NCI-H1092 treated with DMSO at 0.1 percent for 48 hours (cell line): Measurements from ENCODE around the gene HSP90AA1.
"Not testable (repeated sequence)": the region's sequence is repeated elsewhere in the genome, so short reads cannot be mapped to it uniquely, and the experiment has no call there.

Experiments
- DNase-seq: peaks from one replicate; lab custom pipeline; 2025; lab: John Stamatoyannopoulos, UW

The HSP90AA1 gene

DNA sequence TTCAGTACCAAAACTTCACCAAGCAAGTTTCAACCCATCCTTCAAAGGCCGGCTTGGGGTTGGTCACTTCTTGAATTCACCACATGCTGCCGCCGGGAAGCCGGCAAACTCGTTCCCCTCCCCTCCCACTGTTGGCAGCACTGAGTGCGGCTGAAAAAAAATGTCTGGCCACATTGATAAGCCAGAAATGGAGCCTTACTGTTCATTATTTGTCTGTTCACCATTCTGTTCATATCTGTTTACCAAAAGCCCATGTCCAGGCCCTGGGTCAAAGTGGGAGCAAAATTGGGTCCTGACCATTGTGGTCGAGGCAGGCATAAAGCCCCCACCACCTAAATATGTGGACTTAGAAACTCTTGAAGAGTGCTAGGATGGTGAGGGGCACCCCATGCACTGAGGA, 7.3 kb upstream of the HSP90AA1 start:
- no peak for DNase-seq

DNA sequence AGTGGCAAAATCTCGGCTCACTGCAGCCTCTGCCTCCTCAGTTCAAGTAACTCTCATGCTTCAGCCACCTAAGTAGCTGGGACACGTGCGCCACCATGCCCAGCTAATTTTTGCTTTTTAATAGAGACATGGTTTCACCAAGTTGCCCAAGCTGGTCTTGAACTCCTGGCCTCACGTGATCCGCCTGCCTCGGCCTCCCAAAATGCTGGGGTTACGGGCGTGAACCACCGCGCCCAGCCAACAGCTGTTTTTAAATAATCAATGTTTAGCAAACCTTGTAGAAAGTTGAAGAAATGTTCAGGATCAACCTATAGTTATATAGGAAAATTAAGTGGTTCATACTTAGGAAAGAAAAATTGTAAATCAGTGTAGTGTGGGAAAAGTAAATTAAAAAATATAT, 6.0 kb upstream of the HSP90AA1 start:
- no peak for DNase-seq

DNA sequence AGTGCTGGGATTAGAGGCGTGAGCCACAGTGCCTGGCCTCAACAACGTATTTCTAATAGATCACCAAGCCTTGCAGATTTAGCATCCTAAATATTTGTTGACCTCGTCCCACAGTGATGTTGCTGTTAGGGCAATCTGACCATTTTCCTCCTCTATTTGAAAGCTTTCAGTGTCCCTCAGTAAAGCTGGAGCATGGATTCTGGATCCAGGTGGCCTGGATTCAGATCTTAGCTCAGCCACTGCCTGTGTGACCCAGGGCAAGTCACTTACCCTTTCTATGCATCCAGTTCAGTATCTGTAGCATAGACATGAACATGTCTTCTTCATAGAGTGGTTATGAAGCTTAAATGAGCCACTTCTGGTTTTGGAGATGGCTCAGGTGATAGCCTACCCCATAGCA, 3.9 kb upstream of the HSP90AA1 start:
- no peak for DNase-seq

DNA sequence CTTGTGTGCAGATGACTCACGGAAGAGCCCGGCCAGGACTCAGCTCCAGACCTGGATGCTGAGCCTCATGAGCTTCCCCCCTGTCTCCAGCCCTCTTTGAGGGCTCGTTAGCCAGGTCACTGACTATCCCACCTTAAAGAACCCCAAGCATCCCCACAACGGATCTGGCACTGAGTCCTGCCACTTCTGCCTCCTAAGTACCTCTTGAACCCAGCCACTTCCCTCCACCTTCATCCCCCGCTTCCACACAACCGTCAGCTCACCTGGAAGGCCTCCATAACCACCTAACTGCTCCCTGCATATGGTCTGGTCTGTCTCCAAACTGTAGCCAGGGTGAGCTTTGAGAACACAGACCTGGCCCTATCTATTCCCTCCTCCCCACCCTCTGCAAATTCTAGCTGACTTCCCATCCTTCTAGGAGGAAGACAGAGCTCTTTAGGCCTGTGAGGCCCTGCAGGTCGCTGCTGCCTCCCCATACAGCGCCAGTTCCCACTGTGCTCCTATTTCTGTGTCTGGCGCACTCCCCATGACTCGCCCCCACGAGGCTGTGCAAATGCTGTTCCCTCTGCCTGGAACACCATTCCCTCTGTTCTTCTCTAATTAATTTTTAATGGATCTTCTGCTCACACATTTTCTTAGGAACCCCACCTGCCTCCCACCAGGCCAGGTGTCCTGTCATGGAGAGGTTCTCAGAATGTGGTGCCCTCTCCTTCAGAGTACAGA, 2.9 kb upstream of the HSP90AA1 start:
- DNase-seq, result no peak

DNA sequence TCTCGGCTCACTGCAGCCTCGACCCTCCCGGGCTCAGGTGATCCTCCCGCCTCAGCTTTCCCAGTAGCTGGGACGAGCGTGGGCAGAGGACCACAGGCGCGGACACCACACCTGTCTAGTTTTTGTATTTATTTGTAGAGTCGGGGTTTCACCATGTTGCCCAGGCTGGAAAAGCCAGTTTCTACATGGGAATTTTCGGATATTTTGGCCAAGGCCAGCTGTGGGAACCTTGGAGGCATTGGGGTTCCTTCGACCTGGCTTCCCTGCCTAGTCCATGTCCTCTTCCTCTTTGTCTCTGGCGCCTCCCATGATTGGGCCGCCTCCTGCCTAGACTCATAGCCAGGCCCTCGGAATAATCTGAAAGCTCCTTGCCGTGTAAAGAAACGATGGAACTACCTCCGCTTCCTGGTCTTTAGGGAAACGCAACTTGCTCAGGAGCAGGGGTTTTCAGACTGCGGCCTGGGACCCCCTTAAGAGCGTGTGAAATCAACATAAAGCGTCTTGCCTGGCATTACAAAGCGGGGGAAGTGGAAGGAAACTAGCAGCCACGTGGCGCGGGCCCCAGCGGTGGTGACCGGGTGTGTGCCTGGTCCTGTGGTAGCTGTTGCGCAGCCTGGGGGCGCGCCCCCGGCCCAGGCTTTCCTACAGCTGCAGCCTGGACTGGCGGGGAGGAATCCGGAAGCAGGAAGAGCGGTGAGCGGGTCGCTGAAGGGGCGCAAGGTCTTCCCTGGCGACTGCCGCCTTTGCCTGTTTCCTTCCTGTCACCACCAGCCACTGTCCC, 1.4 kb upstream of the HSP90AA1 start:
- no peak for DNase-seq

DNA sequence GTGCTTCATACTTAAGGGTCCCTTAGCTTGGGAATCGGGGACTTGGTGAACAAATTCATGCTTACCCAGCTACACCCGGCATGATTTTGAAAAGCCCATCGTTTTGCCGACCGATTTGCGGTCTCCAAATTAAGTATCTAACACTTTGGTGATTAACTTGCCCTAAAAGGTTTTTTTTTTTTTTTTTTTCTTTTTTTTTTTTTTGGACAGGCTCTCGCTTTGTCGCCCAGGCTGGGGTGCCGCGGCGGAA, 843 bp upstream of the HSP90AA1 start:
- no peak for DNase-seq

DNA sequence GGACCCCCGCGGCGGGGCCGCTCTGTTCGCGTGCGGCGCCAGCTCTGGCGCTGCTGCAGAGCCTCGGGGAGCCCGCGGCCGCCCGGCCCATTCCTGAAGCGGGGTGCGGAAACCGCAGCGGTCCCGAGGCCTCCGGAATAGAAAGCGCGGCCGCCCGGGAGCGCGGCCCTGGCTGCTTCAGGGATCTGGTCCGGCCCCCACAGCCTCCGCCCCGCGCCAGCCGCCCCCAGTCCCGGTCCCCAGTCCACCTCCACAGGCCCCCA, 204 bp downstream of the HSP90AA1 start:
- no peak for DNase-seq

DNA sequence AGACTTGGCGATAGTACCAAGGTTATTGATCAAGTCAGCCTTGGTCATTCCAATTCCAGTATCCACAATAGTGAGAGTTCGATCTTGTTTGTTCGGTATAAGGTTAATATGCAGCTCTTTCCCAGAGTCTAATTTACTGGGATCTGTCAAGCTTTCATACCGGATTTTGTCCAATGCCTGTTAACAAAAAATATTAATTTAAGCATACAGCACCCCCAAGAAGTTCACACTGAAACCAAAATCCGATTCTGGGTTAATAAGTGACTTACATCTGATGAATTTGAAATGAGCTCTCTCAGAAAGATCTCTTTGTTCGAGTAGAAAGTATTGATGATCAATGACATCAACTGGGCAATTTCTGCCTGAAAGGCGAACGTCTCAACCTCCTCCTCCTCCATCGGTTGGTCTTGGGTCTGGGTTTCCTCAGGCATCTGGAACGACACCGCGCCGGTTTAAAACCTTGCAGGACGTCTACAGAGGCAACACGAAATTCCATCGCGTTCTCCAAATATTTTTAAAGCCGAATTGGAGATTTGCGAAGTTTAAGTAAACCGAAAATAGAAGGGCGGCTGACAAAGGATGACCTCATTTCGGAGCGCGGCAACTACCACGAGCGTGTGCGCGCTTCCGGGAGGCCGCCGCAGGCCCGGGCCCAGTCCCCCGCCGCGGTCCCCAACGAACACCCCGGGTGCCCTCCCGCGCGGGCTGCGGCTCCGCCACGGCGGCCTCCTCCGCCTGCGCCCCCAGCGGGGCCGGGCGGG, 716 bp downstream of the HSP90AA1 start:
- DNase-seq, result peak; percentile 17

DNA sequence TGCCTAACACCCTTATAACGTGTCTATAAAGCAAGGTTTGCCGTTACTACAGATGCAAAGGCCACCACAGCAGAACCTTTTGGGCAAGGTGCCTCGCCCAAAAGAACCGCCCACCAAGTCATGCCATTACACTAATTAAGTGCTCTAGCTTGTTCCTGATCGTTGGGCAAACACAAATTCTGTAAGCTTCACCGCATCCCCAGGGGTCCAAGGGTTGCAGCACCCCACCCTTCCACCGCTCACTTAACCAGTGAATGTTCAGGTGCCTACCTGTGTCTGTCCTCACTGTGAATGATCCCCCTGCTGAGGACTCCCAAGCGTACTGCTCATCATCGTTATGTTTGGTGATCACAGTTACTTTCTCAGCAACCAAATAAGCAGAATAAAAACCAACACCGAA, 1.4 kb downstream of the HSP90AA1 start:
- no peak for DNase-seq

DNA sequence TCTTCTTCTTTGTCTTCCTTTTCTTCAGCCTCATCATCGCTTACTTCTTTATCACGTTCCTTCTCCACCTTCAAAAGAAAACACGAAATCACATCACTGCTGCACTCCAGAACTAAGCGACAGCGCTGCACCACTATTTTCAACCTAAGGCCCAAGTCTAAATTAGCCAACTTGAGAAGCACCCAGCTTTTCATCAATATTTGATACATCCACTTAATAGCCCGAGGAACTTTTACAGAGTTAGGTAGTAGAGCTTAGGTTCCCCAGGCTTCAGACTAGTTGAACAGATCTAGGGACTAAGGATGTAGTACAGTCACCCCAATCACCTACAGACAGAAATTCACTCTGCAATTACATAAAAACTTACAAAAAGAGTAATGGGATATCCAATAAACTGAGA, 1.9 kb downstream of the HSP90AA1 start:
- no peak for DNase-seq

DNA sequence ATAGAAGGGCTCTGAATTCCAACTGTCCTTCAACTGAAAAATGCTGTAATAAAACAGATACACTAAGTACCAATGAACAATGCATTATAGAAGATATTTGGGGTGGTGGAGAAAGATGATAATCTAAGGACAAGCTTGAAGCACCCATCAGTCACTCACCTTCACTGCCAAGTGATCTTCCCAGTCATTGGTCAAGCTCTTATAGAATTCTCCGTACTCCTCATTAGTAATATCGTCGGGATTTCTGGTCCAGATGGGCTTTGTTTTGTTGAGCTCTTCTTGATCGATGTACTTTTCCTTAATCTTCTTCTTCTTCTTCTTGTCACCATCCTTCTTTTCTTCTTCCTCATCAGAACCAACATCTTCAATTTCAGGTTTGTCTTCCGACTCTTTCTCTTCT, 2.3 kb downstream of the HSP90AA1 start:
- not testable (repeated sequence) for DNase-seq

DNA sequence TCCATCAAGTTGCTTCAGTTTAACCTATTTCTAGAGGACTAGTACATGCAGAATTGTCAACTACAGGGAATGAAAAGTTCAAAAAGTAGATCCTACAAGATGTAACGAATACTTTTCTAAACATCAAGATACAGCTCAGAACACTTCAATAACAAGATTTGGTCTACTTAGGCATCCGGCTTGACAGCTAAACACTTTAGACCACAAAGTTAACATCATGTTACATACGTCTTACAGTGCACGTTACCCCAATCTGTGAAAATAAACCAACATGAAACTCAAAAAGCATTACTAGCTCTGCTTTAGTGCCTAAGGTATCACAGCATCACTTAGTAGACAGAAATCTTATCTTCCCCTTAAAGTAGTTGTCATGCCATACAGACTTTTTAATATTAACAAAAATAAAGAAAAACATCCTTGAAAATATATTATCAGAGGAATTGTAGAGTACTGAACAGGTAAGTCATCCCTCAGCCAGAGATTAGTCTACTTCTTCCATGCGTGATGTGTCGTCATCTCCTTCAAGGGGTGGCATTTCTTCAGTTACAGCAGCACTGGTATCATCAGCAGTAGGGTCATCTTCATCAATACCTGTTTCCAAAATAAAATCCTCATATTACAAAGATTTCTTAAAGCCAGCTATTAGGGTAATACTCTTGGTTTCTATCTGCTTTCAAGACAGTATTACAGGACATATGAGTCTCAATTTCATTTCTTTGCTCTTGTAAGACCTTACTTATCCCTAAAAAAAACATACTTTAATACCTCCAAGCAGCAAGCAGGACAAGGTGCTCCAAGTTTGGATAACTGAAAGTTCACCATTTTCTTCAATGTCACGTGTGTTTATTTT, 5.4 kb downstream of the HSP90AA1 start:
- no peak for DNase-seq

DNA sequence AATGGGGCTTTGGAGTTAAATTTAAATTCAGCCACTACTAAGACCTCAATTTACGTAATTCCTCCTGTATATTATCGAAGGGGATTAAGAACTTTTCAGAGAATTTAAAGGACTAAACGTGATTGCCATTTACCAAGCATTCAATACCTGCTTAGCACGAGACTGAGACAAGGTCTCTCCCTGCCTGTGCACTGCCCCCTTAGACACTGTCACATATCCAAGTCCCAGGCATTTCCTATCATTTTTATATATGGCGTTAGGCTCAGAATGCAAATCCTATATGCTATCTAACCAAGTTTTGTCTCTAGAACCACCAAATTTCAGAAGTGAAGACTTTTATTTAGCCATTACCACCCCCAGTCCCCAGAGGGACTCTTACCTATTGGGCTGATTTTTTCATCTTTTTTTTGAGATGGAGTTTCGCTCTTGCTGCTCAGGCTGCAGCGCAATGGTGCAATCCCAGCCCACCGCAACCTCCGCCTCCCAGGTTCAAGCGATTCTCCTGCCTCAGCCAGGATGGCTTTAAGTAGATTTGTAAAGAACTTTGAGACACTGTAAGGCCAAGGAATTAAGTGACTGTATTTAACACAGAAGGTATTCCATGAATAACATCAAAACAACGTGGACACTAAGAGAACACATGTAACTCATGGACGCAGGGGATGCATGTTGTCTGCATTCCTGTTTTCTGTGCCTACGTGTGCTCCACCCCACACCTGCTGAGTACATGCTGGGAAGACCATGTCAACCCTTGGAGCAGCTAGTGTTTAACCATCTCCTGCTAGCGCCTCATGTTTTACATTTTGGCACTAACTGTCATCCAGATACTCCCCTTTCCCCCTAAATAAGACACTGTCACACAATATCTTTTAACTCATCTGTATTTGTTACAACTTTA, 6.4 kb downstream of the HSP90AA1 start:
- DNase-seq, result no peak

DNA sequence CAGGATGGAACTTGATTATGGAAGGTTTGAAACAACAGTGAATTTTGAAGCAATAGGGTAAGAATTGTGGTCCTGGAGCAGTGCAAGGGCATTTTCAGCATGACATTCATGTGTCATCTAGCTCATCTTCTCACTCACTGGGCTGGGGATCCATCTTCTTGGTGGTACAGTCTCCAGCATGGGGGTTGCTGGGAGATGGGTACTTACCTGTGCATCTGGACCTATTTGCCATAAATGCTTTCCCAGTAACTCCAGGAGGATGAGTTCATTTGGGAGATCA, 7.2 kb downstream of the HSP90AA1 start:
- DNase-seq, result no peak

DNA sequence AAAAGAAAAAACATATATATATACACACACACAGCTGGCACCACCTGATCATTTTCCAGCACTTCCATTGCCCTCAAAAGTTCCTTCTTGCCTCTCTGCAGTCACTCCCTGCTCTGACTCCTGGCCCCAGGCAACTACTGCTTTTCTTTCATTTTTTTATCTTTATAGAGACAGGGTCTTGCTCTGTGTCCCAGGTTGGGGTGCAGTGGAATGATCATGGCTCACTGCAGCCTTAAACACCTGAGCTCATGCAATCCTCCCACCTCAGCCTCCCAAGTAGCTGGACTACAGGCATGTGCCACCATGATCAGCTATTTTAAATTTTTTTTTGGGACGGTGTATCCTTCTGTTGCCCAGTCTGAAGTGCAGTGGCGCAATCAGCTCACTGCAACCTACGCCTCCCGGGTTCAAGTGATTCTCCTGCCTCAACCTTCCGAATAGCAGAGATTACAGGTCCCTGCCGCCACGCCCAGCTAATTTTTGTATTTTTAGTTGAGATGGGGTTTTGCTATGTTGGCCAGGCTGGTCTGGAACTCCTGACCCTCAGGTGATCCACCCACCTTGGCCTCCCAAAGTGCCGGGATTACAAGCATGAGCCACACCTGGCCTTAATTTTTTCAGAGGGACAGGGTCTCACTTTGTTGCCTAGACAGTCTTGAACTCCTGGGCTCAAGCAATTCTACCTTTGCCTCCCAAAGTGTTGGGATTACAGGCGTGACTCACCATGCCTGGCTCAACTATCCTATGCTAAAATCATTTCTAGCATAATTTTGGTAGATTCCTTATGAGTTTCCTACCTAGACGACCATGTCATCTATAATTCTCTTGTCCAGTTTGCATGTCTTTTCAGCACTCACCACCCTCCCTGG, 7.8 kb downstream of the HSP90AA1 start:
- no peak for DNase-seq

DNA sequence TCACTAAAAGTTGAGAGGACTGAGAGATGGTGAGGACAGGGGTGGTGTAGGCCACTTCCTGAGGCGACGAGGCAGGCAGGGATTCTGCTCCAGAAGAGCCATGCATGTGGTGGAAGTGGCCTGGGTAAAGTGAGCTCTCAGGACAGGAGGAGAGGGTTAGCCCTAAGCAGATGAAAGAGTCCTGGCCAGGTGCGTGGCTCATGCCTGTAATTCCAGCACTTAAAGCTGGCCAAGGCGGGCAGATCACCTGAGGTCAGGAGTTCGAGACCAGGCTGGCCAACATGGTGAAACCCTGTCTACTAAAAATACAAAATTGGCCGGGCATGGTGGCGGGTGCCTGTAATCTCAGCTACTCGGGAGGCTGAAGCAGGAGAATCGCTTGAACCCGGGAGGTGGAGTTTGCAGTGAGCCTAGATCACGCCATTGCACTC, 8.5 kb downstream of the HSP90AA1 start:
- DNase-seq, result not testable (repeated sequence)

DNA sequence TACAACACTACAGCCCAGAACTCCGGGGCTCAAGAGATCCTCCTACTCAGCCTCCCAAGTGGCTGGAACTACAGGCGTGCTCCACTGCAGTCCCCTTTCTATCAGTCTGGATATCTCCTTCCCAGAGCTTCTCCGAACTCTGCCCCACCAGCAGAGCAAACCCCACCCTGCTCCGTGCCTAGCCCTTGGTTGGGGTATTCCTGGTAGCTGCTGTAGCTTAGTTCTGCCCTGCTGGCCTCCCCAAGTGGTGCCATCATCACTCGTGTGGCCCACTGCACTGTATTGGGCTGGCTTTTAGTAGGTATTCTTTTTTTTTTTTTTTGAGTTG, 9.5 kb downstream of the HSP90AA1 start:
- no peak for DNase-seq

DNA sequence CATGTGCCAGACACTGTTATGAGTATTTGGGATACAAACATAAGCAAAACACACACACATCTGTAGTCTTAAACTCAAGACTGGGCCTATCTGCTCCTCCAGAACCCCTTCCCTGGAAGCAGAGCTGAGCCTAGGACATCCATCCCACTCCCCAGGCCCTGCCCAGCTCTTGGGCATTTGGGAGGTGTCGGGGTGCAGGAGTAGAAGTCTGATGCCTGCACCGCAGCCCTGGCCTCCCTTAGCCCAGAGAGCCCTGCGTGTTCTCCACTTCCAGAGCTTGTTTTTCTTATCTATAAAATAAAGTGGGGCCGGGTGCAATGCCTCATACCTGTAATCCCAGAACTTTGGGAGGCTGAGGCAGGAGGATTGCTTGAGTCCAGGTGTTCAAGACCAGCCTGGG, 11.7 kb downstream of the HSP90AA1 start:
- no peak for DNase-seq

DNA sequence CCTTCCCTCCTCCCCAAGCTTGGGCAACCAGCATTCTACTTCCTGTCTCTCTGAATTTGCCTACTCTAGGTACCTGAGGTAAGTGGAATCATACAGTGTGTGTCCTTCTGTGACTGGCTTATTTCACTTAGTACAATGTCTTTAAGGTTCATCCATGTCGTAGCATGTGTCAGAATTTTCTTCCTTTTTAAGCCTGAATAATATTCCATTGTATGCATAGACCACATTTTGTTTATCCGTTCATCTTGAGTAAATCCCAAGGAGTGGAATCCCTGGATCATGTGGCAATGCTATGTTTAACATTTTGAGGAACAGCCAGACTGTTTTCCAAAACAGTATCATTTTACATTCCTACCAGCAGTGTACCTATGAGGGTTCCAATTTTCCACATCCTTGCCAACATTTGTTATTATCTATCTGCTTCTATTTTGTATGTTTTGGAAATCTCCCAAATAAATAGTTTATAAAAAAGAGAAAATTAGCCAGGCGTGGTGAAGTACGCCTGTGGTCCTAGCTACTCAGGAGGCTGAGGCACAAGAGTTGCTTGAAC, 12.4 kb downstream of the HSP90AA1 start:
- no peak for DNase-seq

DNA sequence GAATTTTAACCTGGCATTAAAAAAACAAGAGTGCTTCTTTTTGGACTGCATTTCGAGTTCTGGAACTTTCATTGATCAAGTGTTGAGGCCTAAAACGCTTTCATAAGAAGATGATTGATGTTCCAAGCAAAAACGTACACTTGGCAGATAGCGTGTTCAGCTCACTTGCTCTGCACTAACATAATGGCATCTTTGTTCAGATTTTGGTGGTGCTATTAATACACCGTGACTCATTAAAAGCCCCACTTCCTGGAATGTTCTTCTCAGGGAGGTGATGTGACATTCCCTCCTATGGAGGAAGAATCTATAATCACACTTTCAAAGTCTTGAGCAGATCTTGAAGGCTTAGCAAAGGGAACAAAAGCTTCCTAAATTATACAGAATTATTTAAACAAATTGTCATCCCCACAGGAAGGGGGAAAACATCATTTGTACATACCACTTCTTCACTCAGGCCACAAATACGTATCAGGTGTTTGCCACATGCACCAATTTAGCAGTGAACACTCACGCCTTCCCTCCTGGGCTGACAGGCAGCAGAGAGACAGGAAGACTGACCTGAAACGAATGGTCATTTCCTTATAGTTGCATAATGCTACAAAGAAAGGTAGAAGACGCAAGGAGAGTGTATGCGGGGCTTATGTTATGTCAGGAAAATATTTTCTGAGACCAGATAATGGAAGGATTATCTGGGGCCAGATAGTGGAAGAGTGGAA, 15.4 kb downstream of the HSP90AA1 start:
- no peak for DNase-seq
